ENCODE results near the gene DYNC2LI1. TPM values are rescaled to one million over a fixed set of nuclear protein-coding genes. Genes with fewer than 3 reads are reported as not detected.

Gene DYNC2LI1
- total and polyA plus RNA-seq, 5 experiments from 2014 or later: 4.9 to 6.7 (median 5.8) TPM

DNA sequence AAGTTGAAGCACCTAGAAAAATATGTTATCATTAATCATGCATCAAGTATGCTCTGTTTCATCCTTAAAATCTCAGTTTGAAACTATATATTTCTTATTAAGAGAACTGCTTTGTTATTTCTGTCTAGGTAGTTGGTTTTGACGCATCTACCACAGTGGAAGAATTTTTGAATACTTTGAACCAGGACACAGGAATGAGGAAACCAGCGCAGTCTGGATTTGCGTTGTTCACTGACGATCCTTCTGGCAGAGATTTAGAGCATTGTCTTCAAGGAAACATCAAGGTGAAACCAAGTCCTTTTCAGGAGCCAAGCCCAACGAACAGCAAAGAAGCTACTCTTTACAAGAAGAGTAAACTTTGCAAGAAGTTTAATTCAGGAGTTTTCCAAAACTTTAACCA is 30.1 kb upstream of the DYNC2LI1 start:
- peaks cover 0 to 2% (median 0%) of the 10 kb centered on the region in 5 donors for H3K27me3 Mint-ChIP-seq

DNA sequence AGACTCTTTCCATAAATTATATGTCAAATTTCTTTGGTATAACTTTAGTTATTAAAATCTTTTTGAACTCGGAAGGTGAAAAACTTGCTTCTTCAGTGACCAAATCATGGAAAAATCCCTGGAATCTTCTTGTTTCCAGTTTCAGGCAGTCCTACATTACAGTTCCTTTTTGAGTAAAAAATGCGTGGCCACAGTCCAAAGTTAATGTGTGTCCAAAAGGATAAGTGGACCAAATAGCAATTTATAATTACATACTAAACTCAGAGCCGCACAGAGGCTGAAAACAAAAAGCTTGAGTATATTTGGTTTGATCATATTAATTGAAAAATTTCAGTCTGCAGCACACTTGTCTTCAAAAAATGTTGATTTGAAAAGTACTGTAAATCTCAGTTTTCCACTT is 28.4 kb upstream of the DYNC2LI1 start:
- H3K4me1 Mint-ChIP-seq: no peaks in the 10 kb centered on the region
- H3K9me3 Mint-ChIP-seq: no peaks in the 10 kb centered on the region
- H3K4me3 Mint-ChIP-seq: no peak overlapping the region
- no peak for DNase-seq
- POLR2A ChIA-PET: no interaction called here
- peaks cover 0 to 7% (median 0%) of the 10 kb centered on the region in 3 donors for H3K36me3 Mint-ChIP-seq
- no peak overlapping the region for H3K27ac Mint-ChIP-seq
- peaks cover 0 to 2% (median 1%) of the 10 kb centered on the region in 5 donors for H3K27me3 Mint-ChIP-seq
- no peak for ATAC-seq

More for the DNA sequence above, 30.1 kb upstream of the DYNC2LI1 start:
- no peak overlapping the region for H3K27ac Mint-ChIP-seq
- DNase-seq (no peak), ATAC-seq (no peak)
- no peak overlapping the region for H3K4me3 Mint-ChIP-seq
- no peaks in the 10 kb centered on the region for H3K9me3 Mint-ChIP-seq
- POLR2A ChIA-PET: no interaction called here
- no peaks in the 10 kb centered on the region for H3K4me1 Mint-ChIP-seq
- peaks cover 0 to 7% (median 0%) of the 10 kb centered on the region in 3 donors for H3K36me3 Mint-ChIP-seq

DNA sequence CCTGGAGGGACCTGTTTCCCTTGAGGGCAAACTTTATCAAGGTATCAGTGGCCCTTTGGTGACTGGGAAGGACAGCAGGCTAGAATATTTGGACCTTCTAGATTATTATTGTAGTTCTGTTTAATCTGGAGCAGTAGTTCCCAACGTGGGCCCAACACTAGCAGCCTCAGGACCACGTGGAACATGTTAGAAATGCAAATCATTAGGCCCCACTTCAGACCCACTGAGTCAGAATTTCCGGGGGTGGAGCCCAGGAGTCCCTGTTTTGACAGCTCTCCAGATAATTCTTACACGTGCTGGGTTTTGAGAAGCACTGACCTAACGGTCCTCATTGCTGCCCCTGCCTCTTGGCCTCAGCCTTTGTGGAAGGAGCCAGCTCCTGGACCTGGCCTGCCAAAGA is 25.5 kb upstream of the DYNC2LI1 start:
- ATAC-seq (no peak), DNase-seq (no peak)
- H3K4me3 Mint-ChIP-seq: no peak overlapping the region
- no peaks in the 10 kb centered on the region for H3K36me3 Mint-ChIP-seq
- POLR2A ChIA-PET: no interaction called here
- H3K27ac Mint-ChIP-seq: no peak overlapping the region
- H3K4me1 Mint-ChIP-seq: no peaks in the 10 kb centered on the region
- no peaks in the 10 kb centered on the region for H3K9me3 Mint-ChIP-seq
- H3K27me3 Mint-ChIP-seq: peaks cover 0 to 3% (median 0%) of the 10 kb centered on the region in 5 donors

DNA sequence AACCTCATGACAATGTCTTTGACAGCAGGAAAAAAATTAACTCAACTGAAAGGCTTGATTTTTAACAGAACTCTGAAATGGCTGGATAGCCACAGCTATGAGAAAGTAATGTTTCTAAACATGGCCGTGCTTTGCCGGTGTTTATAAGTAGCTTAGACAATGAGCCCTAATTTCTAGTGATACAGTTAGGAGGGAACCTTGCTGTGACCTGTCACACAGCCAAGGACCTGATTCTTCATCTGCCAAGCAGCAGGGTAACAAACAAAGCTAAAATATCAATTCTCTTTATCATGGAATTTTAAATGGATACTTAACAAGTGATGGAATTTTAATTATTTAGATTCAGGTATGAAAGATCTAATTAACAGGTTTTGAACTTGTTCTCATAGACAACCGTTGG is 24.3 kb upstream of the DYNC2LI1 start:
- no peak for DNase-seq
- no peaks in the 10 kb centered on the region for H3K4me1 Mint-ChIP-seq
- no peak overlapping the region for H3K4me3 Mint-ChIP-seq
- peaks cover 0 to 3% (median 0%) of the 10 kb centered on the region in 3 donors for H3K36me3 Mint-ChIP-seq
- no peaks in the 10 kb centered on the region for H3K9me3 Mint-ChIP-seq
- POLR2A ChIA-PET: no interaction called here
- no peak for ATAC-seq
- peaks cover 0 to 3% (median 0%) of the 10 kb centered on the region in 5 donors for H3K27me3 Mint-ChIP-seq
- no peak overlapping the region for H3K27ac Mint-ChIP-seq

DNA sequence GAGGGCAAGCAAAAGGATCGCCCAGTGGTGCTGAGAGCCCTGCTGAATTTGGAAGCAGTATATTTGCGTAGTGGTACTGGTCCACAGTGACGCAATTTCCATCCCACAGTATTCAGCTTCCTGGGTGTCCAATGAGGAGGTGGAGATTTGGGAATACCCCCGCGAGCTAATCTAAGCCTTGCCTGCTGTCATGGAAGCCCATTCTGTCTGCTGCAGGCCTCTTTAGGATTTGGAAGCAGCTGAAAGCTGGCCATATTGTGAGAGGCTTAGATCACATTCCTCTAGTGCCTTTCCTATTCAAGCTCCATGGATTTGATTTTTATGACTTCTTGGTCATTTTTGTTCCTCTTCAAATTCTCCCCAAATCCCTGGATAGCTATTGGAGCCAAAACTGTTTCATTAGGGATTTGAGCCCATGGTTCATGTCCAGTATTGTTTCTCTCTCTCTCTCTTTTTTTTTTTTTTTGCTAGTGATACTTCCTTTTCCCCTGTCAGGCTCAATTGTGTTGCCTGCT is 22.3 kb upstream of the DYNC2LI1 start:
- H3K27ac Mint-ChIP-seq: peak overlapping the region in 1 of 10 donors; percentile 1
- no peaks in the 10 kb centered on the region for H3K9me3 Mint-ChIP-seq
- H3K4me3 Mint-ChIP-seq: no peak overlapping the region
- DNase-seq (no peak), ATAC-seq (no peak)
- H3K27me3 Mint-ChIP-seq: peaks cover 0 to 3% (median 1%) of the 10 kb centered on the region in 5 donors
- H3K4me1 Mint-ChIP-seq: no peaks in the 10 kb centered on the region
- H3K36me3 Mint-ChIP-seq: peaks cover 0 to 3% (median 0%) of the 10 kb centered on the region in 3 donors
- POLR2A ChIA-PET: interaction anchor here (0.7 kb wide), 1 partner anchor 142 kb away, joined by 4 read pairs; no protein-coding TSS in a partner anchor

DNA sequence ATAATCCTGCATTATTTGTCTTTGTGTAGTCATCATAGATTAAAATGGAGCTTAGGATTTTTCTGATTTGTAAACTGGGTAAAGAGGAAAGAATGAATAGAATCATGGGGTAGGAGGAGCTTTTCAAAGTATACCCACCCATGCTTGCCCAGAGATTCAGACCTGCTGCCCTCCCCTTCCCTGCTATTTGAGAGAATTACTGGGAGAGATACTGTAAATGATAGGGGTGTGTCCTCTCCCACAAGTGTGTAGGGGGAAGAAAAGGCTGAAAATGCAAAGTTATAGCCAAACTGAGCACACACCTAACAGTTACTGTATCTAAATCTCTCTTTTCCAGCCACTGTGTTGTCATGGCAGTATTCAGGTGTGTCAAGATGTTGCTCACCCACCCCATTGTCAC is 21.5 kb upstream of the DYNC2LI1 start:
- no peak for ATAC-seq
- H3K4me3 Mint-ChIP-seq: no peak overlapping the region
- H3K27me3 Mint-ChIP-seq: peaks cover 0 to 3% (median 0%) of the 10 kb centered on the region in 5 donors

DNA sequence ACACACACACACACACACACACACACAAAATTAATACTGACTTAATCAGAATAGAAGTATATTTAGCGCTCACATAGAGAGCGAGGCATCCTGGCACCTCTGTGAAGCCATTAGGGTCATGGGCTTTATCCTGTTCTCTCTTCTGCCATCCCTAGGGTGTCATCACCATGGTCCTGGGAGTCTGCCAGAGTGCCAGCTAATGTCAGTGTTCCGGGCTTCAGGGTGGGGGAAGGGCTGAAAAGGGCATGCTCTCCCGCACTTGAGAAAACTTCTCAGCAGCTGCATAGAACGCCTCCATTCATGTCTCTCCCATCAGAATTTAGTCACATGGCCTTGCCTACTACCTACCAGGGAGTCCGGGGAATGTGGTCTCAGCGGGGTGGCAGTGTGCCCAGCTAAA is 19.7 kb upstream of the DYNC2LI1 start:
- Mint-ChIP-seq H3K27me3 (peaks cover 0 to 4% (median 0%) of the 10 kb centered on the region in 5 donors), H3K4me1 (no peaks in the 10 kb centered on the region), H3K4me3 (no peak overlapping the region), H3K36me3 (peaks cover 0 to 3% (median 0%) of the 10 kb centered on the region in 3 donors), H3K9me3 (no peaks in the 10 kb centered on the region), H3K27ac (no peak overlapping the region)
- DNase-seq (no peak), ATAC-seq (no peak)
- POLR2A ChIA-PET: no interaction called here

More for the DNA sequence above, 21.5 kb upstream of the DYNC2LI1 start:
- no peaks in the 10 kb centered on the region for H3K4me1 Mint-ChIP-seq
- H3K27ac Mint-ChIP-seq: no peak overlapping the region
- H3K36me3 Mint-ChIP-seq: peaks cover 0 to 3% (median 0%) of the 10 kb centered on the region in 3 donors
- no peaks in the 10 kb centered on the region for H3K9me3 Mint-ChIP-seq
- POLR2A ChIA-PET: interaction anchor here (0.7 kb wide), 1 partner anchor 141 kb away, joined by 4 read pairs; no protein-coding TSS in a partner anchor
- DNase-seq: no peak

DNA sequence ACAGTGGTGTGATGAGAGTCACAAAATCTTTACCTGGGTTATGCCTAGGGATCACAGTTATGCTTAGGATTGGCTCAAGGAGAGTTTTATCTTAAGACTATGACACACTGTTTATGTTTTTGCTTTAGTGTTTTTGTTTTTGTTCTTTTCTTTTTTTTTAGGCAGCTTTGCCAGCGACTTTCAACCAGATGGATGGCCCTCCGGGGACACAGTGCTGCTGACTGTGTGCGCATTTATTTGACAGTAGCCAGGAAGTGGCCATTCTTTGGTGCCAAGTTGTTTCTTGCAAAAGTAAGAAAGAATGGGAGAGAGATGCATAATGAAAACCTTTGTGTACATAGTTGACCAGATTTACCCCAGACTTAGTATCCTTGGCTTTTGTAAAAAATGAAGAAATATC is 15.1 kb upstream of the DYNC2LI1 start:
- DNase-seq (no peak), ATAC-seq (no peak)
- no peak overlapping the region for H3K4me3 Mint-ChIP-seq

GRCh38 chr2:43759195-43759594 is 14.6 kb upstream of the DYNC2LI1 start:
- H3K36me3 Mint-ChIP-seq: peaks cover 0 to 3% (median 0%) of the 10 kb centered on the region in 3 donors
- no peak overlapping the region for H3K27ac Mint-ChIP-seq
- H3K9me3 Mint-ChIP-seq: no peaks in the 10 kb centered on the region
- no peak for ATAC-seq
- POLR2A ChIA-PET: no interaction called here
- H3K4me1 Mint-ChIP-seq: no peaks in the 10 kb centered on the region
- no peak for DNase-seq
- H3K4me3 Mint-ChIP-seq: no peak overlapping the region
- H3K27me3 Mint-ChIP-seq: peaks cover 0 to 4% (median 0%) of the 10 kb centered on the region in 5 donors

More for the DNA sequence above, 15.1 kb upstream of the DYNC2LI1 start:
- Mint-ChIP-seq H3K36me3 (peaks cover 0 to 3% (median 0%) of the 10 kb centered on the region in 3 donors), H3K27ac (no peak overlapping the region), H3K4me1 (no peaks in the 10 kb centered on the region), H3K27me3 (peaks cover 0 to 4% (median 0%) of the 10 kb centered on the region in 5 donors), H3K9me3 (no peaks in the 10 kb centered on the region)
- POLR2A ChIA-PET: no interaction called here

- Mint-ChIP-seq H3K27me3 (peaks cover 0 to 8% (median 0%) of the 10 kb centered on the region in 5 donors), H3K4me1 (no peaks in the 10 kb centered on the region), H3K27ac (no peak overlapping the region), H3K36me3 (peaks cover 0 to under 1% (median 0%) of the 10 kb centered on the region in 3 donors), H3K4me3 (no peak overlapping the region), H3K9me3 (no peaks in the 10 kb centered on the region)
- DNase-seq (no peak), ATAC-seq (no peak)
- POLR2A ChIA-PET: no interaction called here
Measured at GRCh38 chr2:43762286-43762685, 11.6 kb upstream of the DYNC2LI1 start.

DNA sequence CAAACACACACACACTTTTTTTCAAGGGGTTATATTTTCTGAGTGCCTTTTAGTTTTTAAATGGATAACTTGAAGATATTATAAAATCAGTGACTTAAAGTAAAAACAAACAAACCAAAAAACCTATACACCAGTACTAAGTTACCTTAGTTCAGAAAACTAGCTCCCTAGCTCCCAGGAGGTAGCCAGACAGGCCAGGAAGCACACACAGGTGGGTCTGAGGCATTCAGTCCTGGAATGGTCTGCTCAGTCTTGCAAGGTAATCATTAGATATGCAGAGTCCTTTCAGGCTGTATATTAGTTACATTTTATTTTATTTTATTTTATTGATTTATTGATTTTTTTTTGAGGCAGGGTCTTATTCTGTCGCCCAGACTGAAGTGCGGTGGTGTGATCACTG is 10.7 kb upstream of the DYNC2LI1 start:
- Mint-ChIP-seq H3K36me3 (peaks cover 0 to 1% (median 0%) of the 10 kb centered on the region in 3 donors), H3K27ac (no peak overlapping the region), H3K4me1 (no peaks in the 10 kb centered on the region), H3K27me3 (peaks cover 0 to 9% (median 0%) of the 10 kb centered on the region in 5 donors), H3K4me3 (no peak overlapping the region), H3K9me3 (no peaks in the 10 kb centered on the region)
- POLR2A ChIA-PET: no interaction called here
- ATAC-seq (no peak), DNase-seq (no peak)

DNA sequence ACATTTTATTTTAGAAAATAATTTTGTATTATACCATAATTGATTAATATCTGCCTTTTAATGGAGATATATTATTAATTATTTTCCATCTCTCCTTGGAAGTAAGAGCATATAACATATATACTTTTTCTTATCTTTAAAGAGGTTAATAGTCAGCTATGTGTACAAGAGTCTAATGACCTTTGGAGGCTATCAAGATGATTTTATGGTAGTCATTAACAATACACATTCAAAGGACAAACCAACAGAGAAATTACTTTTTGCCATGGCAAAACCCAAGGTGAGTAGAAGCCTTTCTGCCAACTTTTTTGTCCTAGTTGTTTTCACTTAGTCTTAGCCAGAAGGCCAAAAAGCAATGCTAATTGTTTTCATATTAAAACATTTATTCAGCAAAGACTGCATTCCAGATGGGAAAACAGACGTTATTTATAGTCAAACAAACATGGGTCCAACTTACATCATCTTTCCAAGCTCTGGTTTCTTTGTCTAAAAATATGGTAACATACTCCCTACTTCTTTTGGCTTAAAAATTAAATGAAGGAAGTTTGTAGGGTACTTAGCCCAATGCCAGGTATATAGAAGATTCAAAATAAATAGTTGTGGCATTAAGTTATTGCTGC is 9.6 kb upstream of the DYNC2LI1 start:
- Mint-ChIP-seq H3K4me1 (no peaks in the 10 kb centered on the region), H3K36me3 (peaks cover 0 to 1% (median 0%) of the 10 kb centered on the region in 3 donors), H3K4me3 (no peak overlapping the region), H3K9me3 (no peaks in the 10 kb centered on the region), H3K27ac (no peak overlapping the region), H3K27me3 (peaks cover 0 to 9% (median 0%) of the 10 kb centered on the region in 5 donors)
- DNase-seq (no peak), ATAC-seq (no peak)
- POLR2A ChIA-PET: interaction anchor here (0.7 to 1.1 kb wide), 2 partner anchors 10 to 359 kb away, joined by 3 read pairs; partner anchors contain the start of gene DYNC2LI1

DNA sequence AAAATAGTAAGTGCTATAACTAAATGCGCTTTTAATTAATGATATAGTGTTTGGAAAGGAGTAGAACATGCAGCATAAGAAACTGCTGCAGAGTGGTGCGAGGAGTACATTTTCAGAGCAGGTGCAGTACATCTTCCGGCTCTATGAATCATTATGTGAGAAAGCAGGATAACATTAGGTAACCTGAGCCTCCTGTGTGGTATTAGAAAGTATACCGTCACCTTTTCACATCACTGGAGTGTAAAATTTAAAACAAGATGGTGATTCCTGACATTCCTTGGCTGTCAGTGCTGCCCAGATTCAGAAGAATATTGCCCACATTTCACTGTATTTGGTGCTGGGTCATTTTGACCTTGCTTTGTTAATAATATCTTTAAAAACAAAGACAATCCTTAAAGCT is 7.8 kb upstream of the DYNC2LI1 start:
- no peak for DNase-seq
- Mint-ChIP-seq H3K27me3 (peaks cover 0 to 14% (median 0%) of the 10 kb centered on the region in 5 donors), H3K4me3 (no peak overlapping the region), H3K9me3 (no peaks in the 10 kb centered on the region), H3K27ac (no peak overlapping the region), H3K4me1 (no peaks in the 10 kb centered on the region), H3K36me3 (peaks cover 0 to 1% (median 0%) of the 10 kb centered on the region in 3 donors)
- POLR2A ChIA-PET: no interaction called here
- ATAC-seq: no peak
